NOMO-1 treated with DMSO at 0.1 percent for 48 hours (cell line): ENCODE measurements around the gene PIWIL1.

Experiments
- DNase-seq: peaks from one replicate; lab custom pipeline; 2025; ENCODE audit not compliant: unreplicated experiment; lab: John Stamatoyannopoulos, UW

PIWIL1 gene

DNA sequence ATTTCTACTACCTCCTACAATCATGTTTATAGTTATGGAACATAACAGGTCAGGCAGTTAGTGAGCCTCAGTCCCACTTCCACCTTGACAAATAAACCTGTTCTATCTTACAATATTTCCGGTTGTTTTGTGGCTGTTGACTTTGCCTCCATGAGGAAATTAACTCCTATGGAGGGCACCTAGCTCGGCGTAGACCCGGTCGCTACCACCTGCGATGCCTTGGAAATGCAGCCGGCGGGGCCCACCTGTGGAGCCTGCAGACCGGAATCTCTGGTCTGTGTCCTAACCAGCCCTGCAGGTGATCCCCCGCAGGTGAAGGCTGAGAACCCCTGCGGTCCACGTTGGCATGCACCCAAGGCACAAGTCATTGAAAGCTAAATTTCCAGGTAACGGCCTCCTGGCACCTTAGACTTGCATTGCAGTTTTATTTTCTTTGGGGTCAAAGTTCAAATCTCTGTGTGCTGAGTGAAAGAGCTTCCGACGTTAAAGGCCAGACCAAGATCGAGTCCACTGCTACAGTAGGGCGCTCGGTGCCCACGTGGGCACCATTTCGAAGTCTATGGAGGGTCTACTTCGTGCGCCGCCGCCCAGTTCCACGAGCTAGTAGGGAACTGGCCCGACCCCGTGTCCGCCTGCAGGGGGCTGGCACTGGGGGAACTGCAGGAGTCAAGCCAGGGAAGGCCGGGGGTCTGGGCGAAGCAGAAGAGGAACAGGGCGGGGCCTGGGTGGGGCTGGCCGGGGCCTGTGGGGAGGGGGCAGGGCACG is 782 bp upstream of the PIWIL1 start:
- no peak for DNase-seq

GRCh38 chr12:130338794-130339601 is 1.3 kb downstream of the PIWIL1 start:
- no peak for DNase-seq

DNA sequence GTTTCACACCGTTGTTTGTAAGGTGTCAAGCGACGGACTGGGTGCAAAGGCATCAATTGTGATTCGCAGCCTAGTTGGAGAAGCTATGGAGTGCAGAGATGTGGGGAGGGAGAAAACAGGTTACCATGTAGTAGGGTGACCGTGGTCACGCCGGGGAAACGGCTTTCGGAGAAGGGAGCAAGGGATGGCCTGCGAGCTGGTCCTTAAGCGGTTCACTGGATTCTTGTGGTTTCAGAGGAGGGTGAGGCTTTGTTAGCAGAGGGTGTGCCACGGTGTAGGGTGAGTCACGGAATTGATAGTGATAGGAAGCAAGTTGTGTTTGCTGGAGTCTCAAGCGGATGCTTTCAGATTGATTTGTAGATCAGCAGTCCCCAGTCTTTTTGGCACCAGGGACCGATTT is 2.3 kb downstream of the PIWIL1 start:
- no peak for DNase-seq

DNA sequence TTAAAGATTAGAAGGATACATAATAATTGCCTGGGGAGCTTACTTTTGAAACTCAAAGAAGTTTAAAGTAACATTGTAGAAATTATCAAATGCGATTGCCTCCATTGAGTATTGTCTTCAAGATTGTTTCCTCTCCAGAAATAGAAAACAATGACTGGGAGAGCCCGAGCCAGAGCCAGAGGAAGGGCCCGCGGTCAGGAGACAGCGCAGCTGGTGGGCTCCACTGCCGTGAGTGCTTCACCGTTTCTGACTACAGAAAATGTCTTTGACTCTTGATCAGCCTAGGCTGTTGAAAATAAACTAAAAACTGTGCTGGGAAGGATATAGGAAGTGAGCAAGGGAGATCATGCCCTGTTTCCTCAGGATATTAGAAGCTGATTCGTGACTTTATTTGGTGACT is 4.8 kb downstream of the PIWIL1 start:
- no peak for DNase-seq

- DNase-seq: no peak
Measured at GRCh38 chr12:130342842-130343241, 5.2 kb downstream of the PIWIL1 start.

- no peak for DNase-seq
Measured at GRCh38 chr12:130344529-130344928, 6.8 kb downstream of the PIWIL1 start.

GRCh38 chr12:130345292-130345691 is 7.6 kb downstream of the PIWIL1 start:
- DNase-seq: no peak

DNA sequence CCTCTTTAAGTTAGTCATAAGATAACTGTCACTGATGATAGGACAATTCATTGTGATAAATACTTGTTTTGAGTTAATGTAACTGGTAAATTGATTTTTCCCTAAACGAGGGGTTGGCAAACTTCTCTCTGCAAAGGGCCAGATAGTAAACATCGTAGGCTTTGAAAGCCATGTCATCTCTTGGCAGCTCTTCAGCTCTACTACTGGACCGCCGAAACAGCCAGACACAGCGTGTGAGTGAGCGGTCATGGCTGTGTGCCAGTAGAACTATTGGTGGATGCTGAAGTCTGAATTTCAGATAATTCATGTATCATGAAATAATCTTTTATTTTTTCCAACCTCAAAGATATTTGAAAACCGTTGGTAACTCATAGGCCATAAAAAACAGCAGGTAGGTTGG is 9.9 kb downstream of the PIWIL1 start:
- no peak for DNase-seq

DNA sequence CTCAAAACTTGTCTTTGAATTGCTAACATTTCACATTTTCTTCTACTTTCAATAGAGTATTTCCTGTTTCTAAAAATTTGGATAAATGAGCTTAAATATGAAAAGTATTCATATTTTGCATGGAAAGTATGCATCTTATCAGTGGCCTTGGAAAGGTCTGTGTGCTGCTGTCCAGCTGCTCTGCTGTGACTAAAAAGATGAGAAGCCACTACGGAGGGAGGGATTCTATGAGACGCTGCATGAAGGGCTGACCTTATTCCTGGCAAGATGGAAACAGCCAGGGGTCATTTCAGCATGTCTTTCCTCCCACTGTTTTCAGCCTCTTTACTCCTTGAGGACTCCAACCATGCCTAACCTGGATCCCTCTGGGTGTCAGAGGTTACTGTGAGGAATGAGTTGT is 13.0 kb downstream of the PIWIL1 start:
- no peak for DNase-seq

- no peak for DNase-seq
Measured at GRCh38 chr12:130351326-130351725, 13.6 kb downstream of the PIWIL1 start.

- DNase-seq: no peak
Measured at GRCh38 chr12:130353081-130353480, 15.4 kb downstream of the PIWIL1 start.

GRCh38 chr12:130354407-130354806 is 16.7 kb downstream of the PIWIL1 start:
- DNase-seq: no peak

DNA sequence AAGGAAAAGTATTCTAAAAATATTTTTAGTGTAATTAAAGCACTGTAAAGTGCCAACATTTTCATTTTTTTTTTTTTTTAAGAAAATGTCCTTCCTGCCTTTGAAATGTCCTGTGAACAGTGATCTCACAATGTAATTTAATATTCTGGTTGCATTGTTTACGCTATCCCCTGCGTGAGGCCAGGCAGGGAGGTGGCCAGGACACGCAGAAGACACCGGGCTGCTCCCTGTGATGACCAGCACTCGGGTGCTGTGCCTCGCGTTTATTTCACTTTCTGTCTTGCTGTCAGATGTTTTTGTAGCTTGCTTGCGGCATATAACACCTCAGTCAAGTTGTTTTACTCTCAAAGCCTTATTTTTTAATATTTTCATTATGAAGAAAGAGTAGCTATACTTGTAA is 18.5 kb downstream of the PIWIL1 start:
- DNase-seq: no peak

DNA sequence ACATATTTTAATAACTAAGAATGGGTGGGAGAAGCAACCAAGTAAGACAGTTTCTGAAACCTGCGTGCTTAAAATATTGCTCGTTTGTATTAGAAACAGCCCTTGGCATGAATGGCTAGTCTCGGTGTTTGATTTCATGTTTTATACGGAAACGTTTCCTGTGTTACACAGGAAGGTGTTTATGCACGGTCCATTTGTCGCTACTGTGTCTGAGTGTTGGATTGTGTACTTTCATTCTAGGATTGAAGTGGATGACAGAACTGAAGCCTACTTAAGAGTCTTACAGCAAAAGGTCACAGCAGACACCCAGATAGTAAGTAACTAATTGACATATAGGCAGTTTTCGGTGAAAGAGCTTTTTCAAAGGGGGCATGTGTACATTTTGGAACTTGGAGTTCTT is 19.6 kb downstream of the PIWIL1 start:
- DNase-seq: no peak

- DNase-seq: no peak
Measured at GRCh38 chr12:130357729-130358330, 20.1 kb downstream of the PIWIL1 start.

GRCh38 chr12:130362060-130362459 is 24.4 kb downstream of the PIWIL1 start:
- DNase-seq: no peak

- no peak for DNase-seq
Measured at GRCh38 chr12:130364578-130364977, 26.9 kb downstream of the PIWIL1 start.

- no peak for DNase-seq
Measured at GRCh38 chr12:130366159-130366558, 28.5 kb downstream of the PIWIL1 start.

- no peak for DNase-seq
Measured at GRCh38 chr12:130367003-130367402, 29.3 kb downstream of the PIWIL1 start.

DNA sequence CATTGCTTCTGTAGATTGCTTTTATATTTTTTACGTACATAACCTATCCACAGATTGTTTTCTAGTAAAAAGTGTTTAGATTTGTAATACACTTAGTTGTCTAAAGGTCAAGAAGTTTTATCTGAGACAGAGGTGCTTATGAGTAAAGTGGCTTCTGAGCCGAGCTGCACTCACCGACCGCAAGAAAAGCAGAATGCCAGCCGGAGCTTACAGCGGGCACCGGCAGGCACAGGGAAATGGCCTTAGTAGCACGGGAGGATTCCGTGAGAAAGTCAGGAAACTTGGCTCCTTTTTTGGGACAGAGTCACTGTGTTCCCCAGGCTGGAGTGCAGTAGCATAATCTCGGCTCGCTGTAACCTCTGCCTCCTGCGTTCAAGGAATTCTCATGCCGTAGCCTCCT is 29.8 kb downstream of the PIWIL1 start:
- no peak for DNase-seq

DNA sequence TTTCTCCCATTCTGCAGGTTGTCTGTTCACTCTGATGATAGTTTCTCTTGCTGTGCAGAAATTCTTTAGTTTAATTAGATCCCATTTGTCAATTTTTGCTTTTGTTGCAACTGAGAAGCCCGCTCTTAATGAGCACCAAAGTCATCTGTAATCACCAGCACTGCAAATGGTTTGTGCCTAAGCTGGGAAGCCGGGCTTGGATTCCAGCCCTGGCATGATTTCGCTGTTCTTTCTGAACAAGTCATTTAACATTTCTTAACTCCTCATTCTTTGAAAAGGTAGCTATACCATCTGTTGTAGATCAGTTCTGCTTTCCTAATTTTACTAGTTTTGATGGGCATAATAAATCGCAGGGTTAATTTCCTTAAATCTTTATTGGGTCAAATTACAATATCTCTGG is 32.1 kb downstream of the PIWIL1 start:
- DNase-seq: no peak

- no peak for DNase-seq
Measured at GRCh38 chr12:130371296-130371695, 33.6 kb downstream of the PIWIL1 start.
